Thyroid gland (tissue), 4 donors: ENCODE results near the gene EXOG.

Experiments used
- CTCF ChIP-seq, 6 experiments: fragments of 200-600 bp in 3 of 6; fragments of 450-650 bp in 3 of 6; sonication (generic) in 3 of 6; IDR thresholded peaks; one replicate each; pipeline ENCODE4 v1.5.1; 2016 to 2019; ENCODE audit warnings: antibody characterized with exemption in 6 of 6, mild to moderate bottlenecking in 2 of 6, inconsistent platforms in 1 of 6, moderate library complexity in 1 of 6
- POLR2A ChIP-seq, 2 donors: fragments of 450-650 bp; IDR thresholded peaks; one replicate each; pipeline ENCODE4 v1.6.1; 2017; ENCODE audit warnings: antibody characterized with exemption in 2 of 2, mild to moderate bottlenecking in 2 of 2, moderate library complexity in 1 of 2

DNA sequence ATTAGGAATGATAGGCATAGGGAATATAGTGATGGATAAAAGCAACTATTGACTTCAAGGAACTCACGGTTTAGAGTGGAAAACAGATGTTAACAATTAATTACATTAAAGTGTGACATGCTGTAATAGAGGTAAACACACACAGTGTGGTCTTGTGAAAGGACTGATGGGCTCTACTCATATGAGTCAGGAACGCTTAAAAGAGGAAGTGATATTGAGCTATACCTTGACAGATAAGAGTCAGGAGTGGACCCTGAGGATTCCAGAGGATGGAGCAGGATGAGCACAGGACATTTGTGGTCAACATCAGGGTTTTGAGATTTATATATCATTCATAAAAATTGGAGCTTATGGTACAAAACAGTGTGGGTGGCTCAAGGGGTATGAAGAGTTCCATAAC, 11.0 kb downstream of the EXOG start:
- TF ChIP-seq CTCF (IDR thresholded peaks at IDR 0.05) = no peak
- TF ChIP-seq POLR2A (IDR thresholded peaks at IDR 0.05) = no peak
